ENCODE results near the gene CMIP.
"Not testable (repeated sequence)": the region's sequence is repeated elsewhere in the genome, so short reads cannot be mapped to it uniquely, and the experiment has no call there.

Gene CMIP

GRCh38 chr16:81421536-81421935, 23.1 kb upstream of the CMIP start:
- DNase-seq (ENCODE audit: low spot score): no peak

GRCh38 chr16:81422153-81422552, 22.5 kb upstream of the CMIP start:
- not testable (repeated sequence) for DNase-seq (ENCODE audit: low spot score)

- no peak for DNase-seq (ENCODE audit: low spot score)
Observed at GRCh38 chr16:81424771-81425170, 19.8 kb upstream of the CMIP start.

- no peak for DNase-seq (ENCODE audit: low spot score)
Observed at GRCh38 chr16:81427219-81427618, 17.4 kb upstream of the CMIP start.

GRCh38 chr16:81429045-81429521, 15.5 kb upstream of the CMIP start:
- peak; percentile 90 for DNase-seq (ENCODE audit: low spot score)

GRCh38 chr16:81431554-81432353, 12.9 kb upstream of the CMIP start:
- no peak for DNase-seq (ENCODE audit: low spot score)

GRCh38 chr16:81432937-81433557, 11.6 kb upstream of the CMIP start:
- DNase-seq (ENCODE audit: low spot score): no peak

- DNase-seq (ENCODE audit: low spot score): no peak
Observed at GRCh38 chr16:81435103-81435502, 9.5 kb upstream of the CMIP start.

GRCh38 chr16:81435567-81435966, 9.0 kb upstream of the CMIP start:
- DNase-seq (ENCODE audit: low spot score): no peak

- no peak for DNase-seq (ENCODE audit: low spot score)
Observed at GRCh38 chr16:81436386-81436785, 8.2 kb upstream of the CMIP start.

GRCh38 chr16:81437865-81438264, 6.7 kb upstream of the CMIP start:
- no peak for DNase-seq (ENCODE audit: low spot score)

GRCh38 chr16:81440888-81441761, 3.5 kb upstream of the CMIP start:
- no peak for DNase-seq (ENCODE audit: low spot score)

- no peak for DNase-seq (ENCODE audit: low spot score)
Observed at GRCh38 chr16:81442220-81442915, 2.2 kb upstream of the CMIP start.

- DNase-seq (ENCODE audit: low spot score): no peak
Observed at GRCh38 chr16:81442916-81443687, 1.5 kb upstream of the CMIP start.

- no peak for DNase-seq (ENCODE audit: low spot score)
Observed at GRCh38 chr16:81443688-81444447, 740 bp upstream of the CMIP start.

- no peak for DNase-seq (ENCODE audit: low spot score)
Observed at GRCh38 chr16:81445143-81445961, 744 bp downstream of the CMIP start.

- no peak for DNase-seq (ENCODE audit: low spot score)
Observed at GRCh38 chr16:81445966-81446906, 1.6 kb downstream of the CMIP start.

- no peak for DNase-seq (ENCODE audit: low spot score)
Observed at GRCh38 chr16:81446907-81447268, 2.3 kb downstream of the CMIP start.
